Stimulated activated CD4-positive, alpha-beta T cell treated with anti-CD3 and anti-CD28 coated beads, Interleukin-1b, Interleukin-23, amount 100 ng/mL, for 24 hours (primary cell): ENCODE data around the gene MYL4.
"Not testable (repeated sequence)": the region's sequence is repeated elsewhere in the genome, so short reads cannot be mapped to it uniquely, and the experiment has no call there.

Experiments
- DNase-seq, 4 experiments: peaks; one replicate each; pipeline ENCODE4 v3.0.0-alpha.2; 2020; ENCODE audit warnings: low read depth in 4 of 4, low spot score in 1 of 4

The MYL4 gene

DNA sequence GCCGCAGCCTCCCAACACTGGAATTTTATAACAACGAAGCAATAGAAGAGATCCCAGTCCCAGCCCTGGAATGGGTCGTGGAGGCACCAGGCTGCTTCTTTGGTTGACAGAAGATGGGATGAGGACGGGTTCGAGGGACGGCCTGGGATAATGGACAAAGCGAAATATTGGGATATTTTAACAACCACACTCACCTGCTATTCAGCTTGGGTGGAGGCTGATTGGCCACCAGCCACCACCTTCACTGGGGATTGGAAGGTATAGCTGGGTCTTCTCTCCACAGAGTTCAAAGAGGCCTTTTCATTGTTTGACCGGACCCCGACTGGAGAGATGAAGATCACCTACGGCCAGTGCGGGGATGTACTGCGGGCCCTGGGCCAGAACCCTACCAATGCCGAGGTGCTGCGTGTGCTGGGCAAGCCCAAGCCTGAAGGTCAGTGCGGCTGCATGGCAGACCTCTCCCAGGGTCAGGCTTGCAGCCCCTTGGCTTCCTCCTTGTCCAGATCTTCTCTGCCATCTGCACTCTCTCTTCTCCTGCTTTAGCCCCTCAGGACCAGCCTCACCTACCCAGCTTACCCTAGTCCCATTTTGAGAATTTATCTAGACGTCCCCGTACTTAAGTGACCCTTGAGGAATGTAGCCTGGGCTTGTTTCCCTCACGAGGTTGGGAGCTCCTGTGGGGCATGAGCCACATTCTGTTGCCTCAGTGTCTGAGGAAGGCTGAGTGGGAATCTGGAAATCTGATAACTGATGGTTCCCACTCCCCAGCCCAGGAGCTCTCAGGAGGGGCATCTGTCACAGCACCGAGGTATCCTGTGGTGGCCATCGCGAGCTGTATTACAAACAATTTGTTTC is 10.7 kb downstream of the MYL4 start:
- no peak for DNase-seq

DNA sequence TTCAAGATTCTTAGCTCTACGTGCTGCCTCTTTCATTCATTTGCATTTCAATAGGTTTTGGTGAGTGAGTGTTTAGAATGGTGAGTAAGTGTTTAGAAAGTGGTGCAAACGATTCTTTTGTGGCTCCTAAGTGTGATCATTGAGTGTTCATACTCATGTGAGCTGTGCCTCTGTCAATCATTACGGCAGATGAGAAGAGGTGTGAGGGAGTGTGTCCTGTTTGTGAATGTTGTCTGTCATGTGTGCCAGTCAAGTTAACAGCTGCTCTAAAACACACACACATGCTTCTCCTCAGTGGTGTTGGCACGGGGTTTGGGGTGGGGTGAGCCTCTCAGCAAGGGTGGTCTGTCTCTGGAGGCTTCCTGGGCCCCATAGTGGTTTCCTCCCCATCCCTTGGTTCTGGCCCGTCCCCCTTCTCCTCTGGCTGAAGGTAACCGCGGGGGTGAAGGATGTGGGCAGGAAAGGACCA is 11.4 kb downstream of the MYL4 start:
- DNase-seq = no peak

DNA sequence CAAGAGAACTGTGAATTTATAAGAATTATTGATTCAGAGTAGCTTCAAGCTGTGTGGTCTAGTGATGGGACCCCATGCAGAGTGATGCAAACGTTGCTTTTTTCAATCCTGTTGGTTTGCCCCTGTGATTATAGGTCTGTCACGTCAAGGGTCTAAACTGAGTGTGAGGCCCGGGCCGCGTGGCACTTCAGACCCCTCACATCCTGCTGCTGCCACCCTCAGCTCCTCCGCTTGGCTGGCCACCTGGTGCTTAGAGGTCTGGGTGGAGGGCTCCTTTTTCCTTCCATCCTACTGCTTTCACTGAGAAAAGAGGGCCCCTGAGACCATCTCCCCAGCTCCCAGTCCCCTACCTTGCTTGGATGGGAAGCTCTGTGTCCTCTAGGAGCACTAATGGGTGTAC is 12.0 kb downstream of the MYL4 start:
- no peak for DNase-seq

DNA sequence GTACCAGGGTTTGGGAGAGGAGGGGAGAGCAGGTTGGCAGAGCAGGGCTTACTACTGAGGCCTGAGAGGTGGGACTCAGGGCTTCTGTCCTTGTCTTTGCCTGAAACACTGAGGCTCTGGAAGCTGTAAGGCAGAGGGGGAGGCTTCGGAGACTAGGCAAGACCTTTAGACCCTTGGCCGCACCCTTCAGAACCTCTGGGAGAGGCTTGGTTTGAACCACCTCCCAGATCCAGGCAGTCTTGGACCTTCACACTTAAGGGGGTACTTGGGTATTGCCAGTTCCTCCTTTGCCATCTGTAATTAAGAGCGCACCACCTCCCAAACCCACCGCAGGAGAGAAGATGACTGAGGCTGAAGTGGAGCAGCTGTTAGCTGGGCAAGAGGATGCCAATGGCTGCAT is 12.9 kb downstream of the MYL4 start:
- no peak for DNase-seq

DNA sequence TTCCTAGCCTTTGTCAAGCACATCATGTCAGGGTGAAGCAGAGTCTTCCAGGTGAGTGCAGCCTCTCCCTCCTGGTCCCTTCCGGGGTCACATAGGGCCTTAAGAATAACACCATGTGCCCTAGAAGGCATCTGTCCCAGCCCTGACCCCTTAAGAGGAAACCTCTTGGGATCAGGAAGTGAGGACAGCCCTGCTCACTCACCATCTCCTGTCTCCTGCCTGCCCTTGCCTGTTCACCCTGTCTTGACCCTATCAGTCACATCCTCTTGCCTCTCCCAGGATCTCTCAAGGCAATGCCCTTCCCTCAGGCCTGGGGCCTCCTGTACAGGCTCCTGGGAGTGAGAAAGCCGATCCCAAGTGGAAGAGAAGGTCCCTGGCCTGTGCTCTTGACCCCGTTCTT is 13.9 kb downstream of the MYL4 start:
- no peak for DNase-seq

DNA sequence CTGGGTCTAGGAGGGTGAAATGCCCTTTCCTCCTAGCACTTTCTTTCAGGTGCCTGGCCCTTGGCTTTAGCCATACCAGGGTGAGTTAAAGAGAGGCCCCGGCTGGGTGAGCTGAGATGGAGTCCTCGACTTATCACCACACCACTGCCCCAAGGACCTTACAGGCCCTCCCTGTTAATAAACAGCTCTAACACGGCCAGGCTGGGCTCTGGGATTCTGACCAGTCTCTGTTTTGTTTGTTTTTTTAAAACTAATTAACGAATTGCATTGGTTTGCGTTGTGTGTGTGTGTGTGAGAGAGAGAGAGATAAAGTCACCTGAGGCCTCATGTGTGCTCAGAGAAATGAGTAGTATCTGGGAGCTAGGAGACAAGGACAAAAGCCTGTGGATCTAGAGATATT is 14.3 kb downstream of the MYL4 start:
- no peak for DNase-seq

DNA sequence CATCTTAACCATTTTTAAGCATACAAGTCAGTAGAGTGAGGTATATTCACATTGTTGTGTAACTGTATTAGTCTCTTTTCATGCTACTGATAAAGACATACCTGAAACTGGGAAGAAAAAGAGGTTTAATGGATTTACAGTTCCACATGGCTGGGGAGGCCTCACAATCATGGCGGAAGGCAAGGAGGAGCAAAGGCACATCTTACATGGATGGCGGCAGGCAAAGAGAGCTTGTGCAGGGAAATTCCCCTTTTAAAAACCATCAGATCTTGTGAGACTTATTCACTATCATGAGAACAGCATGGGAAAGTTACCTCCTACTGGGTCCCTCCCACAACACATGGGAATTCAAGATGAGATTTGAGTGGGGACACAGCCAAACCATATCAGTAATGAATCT is 14.9 kb downstream of the MYL4 start:
- not testable (repeated sequence) for DNase-seq

DNA sequence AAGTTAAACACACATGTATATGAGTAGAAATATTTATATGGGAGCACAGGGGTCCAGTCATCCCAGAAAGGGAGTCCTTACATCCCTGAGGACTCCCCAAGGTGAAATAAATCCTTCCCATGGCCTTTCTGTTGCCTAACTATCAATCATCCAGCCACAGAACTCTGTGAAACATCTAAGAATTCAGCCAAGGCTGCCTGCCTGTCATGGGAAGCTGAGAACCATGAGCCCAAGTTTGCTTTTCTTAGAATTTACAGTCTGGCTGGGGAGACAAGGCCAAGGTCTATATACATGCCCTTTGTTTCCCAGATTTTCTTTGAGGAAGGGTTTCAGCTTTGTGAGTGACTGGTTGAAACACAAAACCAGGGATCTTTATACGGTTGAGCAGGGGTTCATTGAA is 15.8 kb downstream of the MYL4 start:
- DNase-seq = no peak

DNA sequence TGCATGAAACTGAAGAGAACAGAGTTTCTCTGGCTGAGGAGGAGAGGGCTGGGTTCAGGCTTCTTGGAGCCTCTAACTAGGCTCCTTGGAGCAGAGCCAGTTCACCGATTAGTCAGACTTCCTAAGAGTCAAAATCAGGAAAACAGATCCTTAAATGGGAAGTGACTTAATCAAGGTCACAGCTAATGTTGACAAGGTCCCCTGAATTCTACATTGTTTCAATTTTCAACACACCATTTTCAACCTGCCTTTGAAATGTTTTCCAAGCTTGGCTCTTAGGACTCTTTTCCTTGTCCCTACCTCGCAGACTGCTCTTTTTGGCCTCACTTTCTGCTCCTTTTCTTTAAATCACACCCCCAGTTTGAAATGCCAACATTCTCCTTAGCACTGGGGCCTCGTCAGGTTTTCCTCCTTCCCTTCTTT is 16.3 kb downstream of the MYL4 start:
- DNase-seq = no peak

DNA sequence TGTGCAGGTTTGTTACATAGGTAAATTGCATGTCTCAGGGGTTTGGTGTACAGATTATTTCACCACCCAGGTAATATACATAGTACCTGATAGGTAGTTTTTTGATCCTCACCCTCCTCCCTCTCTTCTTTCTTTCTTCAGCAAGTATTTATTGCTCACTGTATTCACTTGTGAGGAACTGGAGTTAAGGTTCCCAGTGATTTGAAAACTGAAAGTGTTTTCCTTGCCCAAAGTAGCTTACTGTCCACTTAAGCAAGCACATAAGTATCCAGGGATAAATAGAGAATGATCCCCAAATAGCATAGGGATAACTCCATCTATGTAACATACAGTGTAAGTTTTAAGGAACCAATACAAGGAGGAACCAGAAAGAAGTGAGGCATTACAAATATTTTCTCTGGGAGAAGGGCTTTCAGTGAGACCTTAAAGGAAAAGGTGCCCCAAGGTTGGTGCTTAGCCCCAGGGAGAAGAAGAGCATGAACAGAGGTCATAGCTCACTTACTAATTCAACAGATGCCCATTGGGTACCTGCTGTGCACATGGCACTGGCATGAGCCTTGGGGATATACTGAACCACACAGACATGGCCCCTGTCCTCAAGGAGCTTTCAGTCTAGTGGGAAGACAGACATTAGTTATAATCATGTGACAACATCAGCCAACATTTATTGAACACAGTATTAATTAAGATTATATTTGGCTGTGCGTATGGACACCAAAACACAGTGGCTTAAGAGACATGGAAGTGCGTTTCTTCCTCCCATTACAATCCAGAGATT is 17.0 kb downstream of the MYL4 start:
- no peak for DNase-seq

DNA sequence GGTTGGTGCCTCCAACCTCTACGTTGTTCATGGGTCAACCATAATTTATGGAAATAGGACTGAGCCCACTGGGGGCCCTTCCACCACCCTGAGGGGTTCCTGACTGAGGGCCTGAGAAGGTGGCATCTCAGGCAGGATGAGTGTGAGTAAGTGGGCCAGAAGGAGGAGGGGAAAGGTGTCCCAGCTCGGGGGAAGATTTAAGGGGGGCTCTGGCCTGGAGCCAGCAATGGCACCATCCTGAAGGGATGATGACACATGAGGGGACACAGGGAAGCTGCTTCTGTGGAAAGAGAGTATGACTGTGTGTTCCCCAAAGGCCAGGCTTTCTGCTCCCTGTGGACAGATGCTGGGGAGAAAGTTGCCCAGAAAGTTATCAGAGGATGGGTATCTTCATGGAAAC is 18.7 kb downstream of the MYL4 start:
- DNase-seq = no peak

DNA sequence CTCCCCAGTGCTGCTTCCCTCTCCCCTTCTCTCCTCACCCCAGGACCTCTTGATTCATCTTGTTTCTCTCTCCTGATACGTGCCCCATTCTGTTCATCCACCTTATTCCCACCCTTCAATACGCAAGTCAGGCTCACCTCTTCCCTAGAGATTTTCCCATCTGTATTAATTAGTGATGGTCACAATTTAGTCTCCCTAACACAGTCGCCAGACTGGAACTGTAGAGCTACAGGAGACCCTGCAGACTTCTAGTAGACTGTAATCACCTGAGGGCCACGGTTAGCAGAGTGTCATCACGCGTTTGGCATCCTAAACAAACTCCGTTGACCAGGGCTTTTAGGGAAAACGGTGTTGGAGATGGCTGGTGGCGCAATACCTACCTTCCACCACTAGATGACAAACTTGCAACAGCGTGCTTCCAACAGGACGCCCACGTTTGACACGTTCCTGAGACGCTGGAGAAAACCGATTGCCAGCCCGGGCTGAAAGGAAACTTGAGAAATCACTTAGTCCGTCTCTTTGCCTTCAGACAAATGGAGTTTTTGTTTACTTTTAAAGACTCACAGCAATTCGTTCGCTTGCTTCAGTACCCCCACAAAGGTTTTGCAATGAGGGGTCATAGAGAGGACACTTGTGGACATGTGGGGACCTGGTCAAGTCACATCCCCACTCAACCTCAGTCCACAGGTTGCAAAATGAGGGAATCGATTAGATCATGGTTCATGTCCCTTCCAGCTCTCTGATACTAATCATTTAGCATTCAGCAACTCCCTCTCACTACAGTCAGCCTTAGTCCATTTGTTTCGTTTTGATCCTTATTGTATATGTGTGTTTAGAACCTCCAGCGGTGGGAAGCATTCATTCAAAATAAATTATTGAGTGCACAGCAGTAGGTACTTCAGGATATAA is 20.6 kb downstream of the MYL4 start:
- peak; percentile 42 to 72 (median 50) for DNase-seq

DNA sequence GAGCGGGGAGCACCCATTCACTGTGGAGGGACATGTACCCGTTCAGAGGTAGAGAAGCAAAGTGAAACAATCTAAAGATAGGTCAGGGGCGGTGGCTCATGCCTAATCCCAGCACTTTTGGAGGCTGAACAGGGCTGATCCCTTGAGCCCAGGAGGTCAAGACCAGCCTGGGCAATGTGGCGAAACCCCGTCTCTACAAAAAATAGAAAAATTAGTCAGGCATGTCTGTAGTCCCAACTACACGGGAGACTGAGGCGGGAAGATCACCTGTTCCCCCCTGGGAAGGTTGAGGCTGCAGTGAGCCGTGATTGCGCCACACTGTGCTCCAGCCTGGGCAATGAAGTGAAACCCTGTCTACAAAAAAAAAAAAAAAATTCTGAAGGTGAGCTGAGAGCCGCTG is 21.7 kb downstream of the MYL4 start:
- DNase-seq = no peak

DNA sequence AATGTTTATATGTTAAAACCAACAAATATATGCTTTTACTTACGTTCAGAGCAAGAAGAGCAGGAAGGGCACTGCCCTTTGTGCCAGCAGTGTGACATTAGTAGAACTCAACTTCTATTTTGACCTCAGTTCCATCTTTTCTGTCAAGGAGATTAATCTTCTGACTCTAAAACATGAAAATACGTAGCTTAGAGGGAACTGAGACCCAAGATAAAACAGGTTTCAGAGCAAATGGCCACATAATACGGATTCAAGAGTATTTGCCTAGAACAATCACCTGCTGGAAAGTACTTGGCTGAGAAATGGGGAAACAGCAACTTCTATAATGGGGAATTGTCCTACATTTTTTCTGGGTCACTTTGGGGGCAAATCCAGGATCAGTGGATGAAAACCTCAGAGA is 22.2 kb downstream of the MYL4 start:
- DNase-seq = no peak

DNA sequence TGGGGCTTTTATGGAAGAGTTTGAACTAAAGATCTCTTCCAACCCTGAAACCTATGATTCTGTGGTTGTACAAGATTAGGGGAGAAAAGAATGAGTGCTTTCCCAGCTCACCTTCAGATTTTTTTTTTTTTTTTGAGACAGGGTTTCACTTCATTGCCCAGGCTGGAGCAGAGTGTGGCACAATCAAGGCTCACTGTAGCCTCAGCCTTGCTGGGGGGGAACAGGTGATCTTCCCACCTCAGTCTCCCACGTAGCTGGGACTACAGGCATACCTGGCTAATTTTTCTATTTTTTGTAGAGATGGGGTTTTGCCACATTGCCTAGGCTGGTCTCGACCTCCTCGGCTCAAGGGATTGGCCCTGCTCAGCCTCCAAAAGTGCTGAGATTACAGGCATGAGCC is 22.7 kb downstream of the MYL4 start:
- DNase-seq = no peak

DNA sequence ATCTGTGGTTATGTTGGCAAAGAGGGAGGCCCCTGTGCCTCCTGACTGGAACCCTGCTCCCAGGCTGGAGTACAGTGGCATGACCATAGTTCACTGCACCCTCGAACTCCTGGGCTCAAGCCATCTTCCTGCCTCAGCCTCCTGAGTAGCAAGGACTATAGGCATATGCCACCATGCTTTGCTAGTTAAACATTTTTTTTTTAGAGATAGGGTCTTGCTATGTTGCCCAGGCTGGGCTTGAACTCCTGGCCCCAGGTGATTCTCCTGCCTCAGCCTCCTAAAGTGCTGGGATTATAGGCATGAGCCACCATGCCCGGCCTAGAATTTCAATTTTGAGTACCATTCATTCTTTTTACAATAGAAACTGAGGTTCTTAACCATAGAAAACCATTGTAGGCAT is 23.3 kb downstream of the MYL4 start:
- no peak for DNase-seq

DNA sequence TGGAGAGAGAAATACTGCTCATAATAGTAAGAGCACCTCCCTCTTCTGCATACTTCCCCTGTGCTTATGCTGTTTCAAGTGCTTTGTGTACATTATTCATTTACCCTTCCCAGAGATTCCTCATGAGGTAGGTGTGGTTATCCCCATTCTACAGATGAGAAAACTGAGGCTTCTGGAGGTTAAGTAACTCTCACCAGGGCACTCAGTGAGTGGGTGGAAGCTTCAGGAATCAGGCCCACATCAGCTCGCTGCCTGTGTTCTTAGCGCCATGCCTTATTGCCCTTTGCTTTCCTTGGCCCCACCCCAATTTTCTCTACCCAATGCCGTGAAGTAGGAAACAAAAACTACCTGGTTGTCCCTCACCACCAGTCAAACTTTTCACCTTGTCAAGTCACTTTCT is 26.4 kb downstream of the MYL4 start:
- no peak for DNase-seq

DNA sequence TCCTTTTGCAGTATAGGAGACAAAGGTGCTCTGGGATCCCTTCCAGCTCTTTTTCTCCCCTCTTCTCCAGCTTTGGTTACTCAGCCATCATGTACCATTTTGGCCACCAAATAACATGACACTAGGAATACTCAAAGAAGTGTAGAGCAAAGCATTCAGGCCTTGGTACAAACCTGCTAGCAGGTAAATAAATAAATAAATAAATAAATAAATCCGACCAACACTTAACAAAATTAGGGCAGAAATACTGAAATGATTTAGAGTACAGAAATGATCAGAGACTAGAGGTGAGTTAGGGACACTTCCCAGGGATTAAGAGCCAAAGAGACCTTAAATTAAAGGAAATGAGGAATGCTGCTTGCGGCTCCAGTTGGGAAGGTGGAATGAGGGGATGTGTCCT is 26.8 kb downstream of the MYL4 start:
- no peak for DNase-seq

DNA sequence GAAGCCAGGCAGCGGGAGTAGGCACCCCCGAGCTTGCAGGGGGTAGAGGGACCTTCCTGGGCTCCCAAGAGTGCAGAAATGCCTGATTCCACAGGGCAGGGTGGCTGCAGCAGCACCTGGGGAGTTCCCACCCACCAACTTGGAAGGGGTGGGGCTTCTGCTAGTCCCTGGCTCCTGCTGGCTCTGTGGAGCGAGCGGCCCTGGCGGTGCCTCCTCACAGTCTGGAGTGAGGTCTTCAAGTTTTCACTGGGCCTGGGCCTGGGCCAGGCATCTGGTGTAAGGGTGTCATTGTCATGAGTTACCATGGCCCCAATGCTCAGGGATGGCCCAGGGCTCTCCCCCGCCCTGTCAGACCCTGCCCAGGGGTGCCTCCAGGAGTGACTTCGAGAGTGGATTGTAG is 28.7 kb downstream of the MYL4 start:
- DNase-seq = no peak

DNA sequence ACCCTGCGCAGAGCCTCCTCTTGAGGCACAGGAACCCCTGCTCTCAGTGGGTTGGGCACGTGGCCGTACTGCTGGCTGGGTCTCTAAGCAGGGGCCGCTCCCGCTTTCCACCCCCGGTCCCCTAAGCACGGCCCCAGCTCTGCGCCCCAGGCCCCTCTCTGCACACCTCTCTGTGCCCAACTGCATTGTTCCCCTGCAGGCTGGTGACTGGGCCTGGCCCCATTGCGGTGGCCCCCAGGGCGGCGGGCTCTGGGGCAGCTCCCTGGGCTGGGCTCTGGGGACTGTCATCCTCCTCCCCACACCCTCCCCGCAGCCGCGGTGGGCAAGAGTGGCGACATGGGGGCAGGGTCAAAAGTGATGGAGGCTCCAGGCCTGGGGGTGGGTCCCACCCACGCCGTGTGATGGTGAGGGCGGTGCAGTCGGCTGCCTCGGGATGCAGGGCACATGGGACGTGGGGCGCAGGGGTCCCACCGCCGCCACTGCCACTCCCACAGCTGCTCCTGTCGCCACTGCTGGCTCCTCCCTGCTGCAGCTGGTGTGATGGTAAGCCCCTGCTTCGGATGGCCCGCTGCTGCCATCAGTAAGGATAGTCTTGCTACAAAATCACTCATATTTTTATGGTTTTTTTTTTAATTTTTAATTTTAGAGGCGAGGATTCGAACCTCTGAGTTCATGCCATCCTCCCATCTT is 29.3 kb downstream of the MYL4 start:
- DNase-seq = no peak

DNA sequence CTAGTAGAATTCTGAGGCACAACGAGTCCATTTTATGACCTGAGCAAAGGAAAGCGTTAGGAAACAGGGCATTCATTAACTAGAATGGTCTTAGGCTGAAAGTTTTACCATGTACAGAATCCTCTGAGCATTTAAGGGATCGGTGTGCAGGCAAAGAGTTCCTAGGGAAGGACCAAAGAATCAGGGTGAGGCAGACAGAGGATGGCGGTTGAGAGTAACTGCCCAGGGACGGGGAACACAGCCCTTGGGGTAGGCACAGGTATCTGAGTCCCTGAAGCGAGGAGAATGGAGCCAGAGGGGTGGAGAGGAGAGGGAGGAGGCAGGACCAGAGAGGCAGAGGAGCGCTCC is 30.4 kb downstream of the MYL4 start:
- no peak for DNase-seq
